GM21825 (cell line): ENCODE measurements around the gene IL5.
"Not testable (repeated sequence)": the region's sequence is repeated elsewhere in the genome, so short reads cannot be mapped to it uniquely, and the experiment has no call there.

Experiments used
- ATAC-seq: cut with Tn5 transposase; IDR thresholded peaks from one replicate; pipeline ENCODE4 v1.9.1; 2021; ENCODE audit warnings: mild to moderate bottlenecking, moderate library complexity; ENCODE audit not compliant: unreplicated experiment

IL5 gene

GRCh38 chr5:132530946-132531345 lies 12.4 kb downstream of the IL5 start:
- ATAC-seq: no peak

GRCh38 chr5:132528866-132529634 lies 14.3 kb downstream of the IL5 start:
- no peak for ATAC-seq

GRCh38 chr5:132528021-132528420 lies 15.3 kb downstream of the IL5 start:
- ATAC-seq: no peak

GRCh38 chr5:132526974-132527564 lies 16.3 kb downstream of the IL5 start:
- ATAC-seq: no peak

GRCh38 chr5:132526290-132526973 lies 16.9 kb downstream of the IL5 start:
- ATAC-seq: peak; percentile 39

GRCh38 chr5:132525299-132525724 lies 18.0 kb downstream of the IL5 start:
- peak; percentile 70 for ATAC-seq

GRCh38 chr5:132524877-132525276 lies 18.4 kb downstream of the IL5 start:
- ATAC-seq: not testable (repeated sequence)

GRCh38 chr5:132522067-132522466 lies 21.3 kb downstream of the IL5 start:
- ATAC-seq: not testable (repeated sequence)

- ATAC-seq: not testable (repeated sequence)
Measured at GRCh38 chr5:132513618-132514336, 29.5 kb downstream of the IL5 start.

GRCh38 chr5:132510076-132510475 lies 33.2 kb downstream of the IL5 start:
- ATAC-seq: no peak

GRCh38 chr5:132506094-132506692 lies 37.1 kb downstream of the IL5 start:
- ATAC-seq: peak; percentile 64

GRCh38 chr5:132505641-132506040 lies 37.7 kb downstream of the IL5 start:
- ATAC-seq: no peak

GRCh38 chr5:132504746-132505145 lies 38.6 kb downstream of the IL5 start:
- no peak for ATAC-seq

- no peak for ATAC-seq
Measured at GRCh38 chr5:132503244-132503643, 40.1 kb downstream of the IL5 start.

GRCh38 chr5:132501961-132502931 lies 41.1 kb downstream of the IL5 start:
- no peak for ATAC-seq

- ATAC-seq: no peak
Measured at GRCh38 chr5:132501629-132501956, 41.7 kb downstream of the IL5 start.

- peak; percentile 29 for ATAC-seq
Measured at GRCh38 chr5:132500931-132501628, 42.2 kb downstream of the IL5 start.

GRCh38 chr5:132500244-132500930 lies 42.9 kb downstream of the IL5 start:
- ATAC-seq: no peak
